HS-27A (cell line): Measurements from ENCODE around the gene GLRX2.
"Not testable (repeated sequence)": the region's sequence is repeated elsewhere in the genome, so short reads cannot be mapped to it uniquely, and the experiment has no call there.

Source experiments
- DNase-seq: peaks from one replicate; pipeline ENCODE4 v3.0.0-alpha.2; 2012; ENCODE audit warnings: low read depth, missing footprints

GLRX2 gene

GRCh38 chr1:193062698-193063463 is 42.3 kb downstream of the GLRX2 start:
- DNase-seq, result no peak

- no peak for DNase-seq
Observed at GRCh38 chr1:193060938-193061337, 44.3 kb downstream of the GLRX2 start.

GRCh38 chr1:193060406-193060805 is 44.8 kb downstream of the GLRX2 start:
- DNase-seq, result no peak

GRCh38 chr1:193060115-193060403 is 45.2 kb downstream of the GLRX2 start:
- no peak for DNase-seq

GRCh38 chr1:193059282-193060114 is 45.7 kb downstream of the GLRX2 start, which contains the start of the genes RO60 and UCHL5:
Gene RO60, plus strand, starts transcription at chr1:193059612. Its CDS starts 9,443 bp downstream, at chr1:193069055.
Gene UCHL5, minus strand, starts transcription at chr1:193059360. Its CDS starts 100 bp downstream, at chr1:193059260.
- peak; percentile 89 for DNase-seq

GRCh38 chr1:193058529-193059281 is 46.5 kb downstream of the GLRX2 start:
- peak; percentile 4 for DNase-seq

- no peak for DNase-seq
Observed at GRCh38 chr1:193054169-193054675, 51.0 kb downstream of the GLRX2 start.

- not testable (repeated sequence) for DNase-seq
Observed at GRCh38 chr1:193048913-193049312, 56.3 kb downstream of the GLRX2 start.
